Prostate gland (tissue), 2 donors: ENCODE results near the gene ZDHHC22. TPM values are rescaled to one million over a fixed set of nuclear protein-coding genes. Genes with fewer than 3 reads are reported as not detected.

Experiments used
- DNase-seq: peaks from one replicate; pipeline ENCODE4 v3.0.0-alpha.2; 2019; ENCODE audit warnings: low spot score
- H3K27ac ChIP-seq, 2 donors: fragments of 200-600 bp; sonication (generic); 2 replicates each; pipeline ENCODE4 v1.5.1; 2017 to 2019
- H3K27me3 ChIP-seq: fragments of 200-600 bp; sonication (generic); replicated peaks from 2 replicates; pipeline ENCODE4 v1.5.1; 2019; ENCODE audit not compliant: insufficient read depth
- H3K36me3 ChIP-seq, 2 donors: fragments of 200-600 bp; sonication (generic); 1 replicate in 1 of 2; 2 replicates in 1 of 2; pipeline versions ENCODE4 v1.5.1 to v1.8.1; 2017 to 2019
- H3K4me1 ChIP-seq: fragments of 200-600 bp; sonication (generic); replicated peaks from 2 replicates; pipeline ENCODE4 v1.5.1; 2019
- H3K4me3 ChIP-seq, 2 donors: fragments of 200-600 bp; sonication (generic); 2 replicates each; pipeline ENCODE4 v1.5.1; 2017 to 2019
- H3K9me3 ChIP-seq: fragments of 200-600 bp; sonication (generic); 2 replicates; pipeline ENCODE4 v1.5.1; 2017
- POLR2A ChIP-seq: fragments of 450-650 bp; IDR thresholded peaks from one replicate; pipeline ENCODE4 v1.6.1; 2016; ENCODE audit warnings: antibody characterized with exemption, mild to moderate bottlenecking
- POLR2AphosphoS5 ChIP-seq: sonication (generic); formaldehyde crosslinking; IDR thresholded peaks from one replicate; pipeline ENCODE4 v1.6.1; 2017; ENCODE audit warnings: antibody characterized with exemption
- WGBS: methylation state at CpG from one replicate; pipeline ENCODE4 v1.1.5; 2018; 5-methylcytosine and 5-hydroxymethylcytosine counted together
- intact Hi-C: fragments of 100-400 bp; cut with DNase I; formaldehyde crosslinking; loops from one replicate; pipeline ENCODE4 v1.14.2; 2022
- total RNA-seq, 2 donors: library from RNA; depleted of rRNA; stranded (reverse); fragments of >200 nt; gene quantifications; one replicate each; pipeline ENCODE4 v1.1.0, GENCODE V29; 2016
- TF ChIP-seq, protein P1 (sequence below), 4 experiments: fragments of 200-600 bp in 2 of 4; fragments of 450-650 bp in 2 of 4; sonication (generic) in 2 of 4; IDR thresholded peaks; 1 replicate in 3 of 4; 2 replicates in 1 of 4; pipeline ENCODE4 v1.5.1; 2016 to 2019; ENCODE audit warnings: antibody characterized with exemption in 4 of 4, mild to moderate bottlenecking in 2 of 4, moderate library complexity in 2 of 4

The ZDHHC22 gene
- total RNA-seq, 2 donors from 2014 or later, result 0.11 TPM; not detected in 1

DNA sequence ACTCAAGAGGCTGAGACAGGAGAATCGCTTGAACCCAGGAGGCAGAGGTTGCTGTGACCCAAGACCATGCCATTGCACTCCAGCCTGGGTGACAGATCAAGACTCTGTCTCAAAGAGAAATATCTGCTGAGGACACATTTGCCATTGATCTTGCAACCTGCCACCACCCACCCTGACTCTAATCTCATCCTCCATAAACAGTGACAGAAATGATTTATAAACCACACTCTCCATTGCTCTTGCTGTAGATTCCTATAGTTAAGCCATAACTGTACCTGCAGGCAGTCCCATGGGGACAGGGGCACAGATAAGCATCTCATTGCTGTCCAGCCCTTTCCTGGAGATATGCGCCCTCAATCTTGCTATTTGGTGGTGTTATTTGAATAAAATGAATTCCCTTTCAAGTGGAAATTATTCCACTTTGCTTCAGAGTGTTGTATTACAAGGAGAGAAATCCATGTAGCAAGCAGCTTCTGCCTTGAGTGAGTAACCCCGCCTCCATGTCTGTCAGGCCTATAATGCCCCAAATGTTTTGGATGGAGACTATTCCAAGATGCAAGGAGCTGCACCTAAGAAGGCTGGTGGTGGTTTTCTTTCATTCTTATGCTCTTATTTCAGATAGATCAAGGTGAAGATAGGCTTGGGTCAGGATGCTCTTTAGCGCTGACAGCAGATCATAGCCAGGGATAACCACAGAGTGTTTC lies 3.0 kb upstream of the ZDHHC22 start:
- no peak overlapping the region for H3K4me3 ChIP-seq
- H3K36me3 ChIP-seq, result no peaks in the 10 kb centered on the region
- H3K4me1 ChIP-seq, result peaks cover 7% of the 10 kb centered on the region
- intact Hi-C loops, result no loop called here
- DNase-seq, result no peak
- H3K27me3 ChIP-seq, result peaks cover 10% of the 10 kb centered on the region
- no peak for TF ChIP-seq POLR2A
- TF ChIP-seq POLR2AphosphoS5, result no peak
- TF ChIP-seq, protein P1, sequence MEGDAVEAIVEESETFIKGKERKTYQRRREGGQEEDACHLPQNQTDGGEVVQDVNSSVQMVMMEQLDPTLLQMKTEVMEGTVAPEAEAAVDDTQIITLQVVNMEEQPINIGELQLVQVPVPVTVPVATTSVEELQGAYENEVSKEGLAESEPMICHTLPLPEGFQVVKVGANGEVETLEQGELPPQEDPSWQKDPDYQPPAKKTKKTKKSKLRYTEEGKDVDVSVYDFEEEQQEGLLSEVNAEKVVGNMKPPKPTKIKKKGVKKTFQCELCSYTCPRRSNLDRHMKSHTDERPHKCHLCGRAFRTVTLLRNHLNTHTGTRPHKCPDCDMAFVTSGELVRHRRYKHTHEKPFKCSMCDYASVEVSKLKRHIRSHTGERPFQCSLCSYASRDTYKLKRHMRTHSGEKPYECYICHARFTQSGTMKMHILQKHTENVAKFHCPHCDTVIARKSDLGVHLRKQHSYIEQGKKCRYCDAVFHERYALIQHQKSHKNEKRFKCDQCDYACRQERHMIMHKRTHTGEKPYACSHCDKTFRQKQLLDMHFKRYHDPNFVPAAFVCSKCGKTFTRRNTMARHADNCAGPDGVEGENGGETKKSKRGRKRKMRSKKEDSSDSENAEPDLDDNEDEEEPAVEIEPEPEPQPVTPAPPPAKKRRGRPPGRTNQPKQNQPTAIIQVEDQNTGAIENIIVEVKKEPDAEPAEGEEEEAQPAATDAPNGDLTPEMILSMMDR (IDR thresholded peaks at IDR 0.05), result no peak
- H3K9me3 ChIP-seq, result no peaks in the 10 kb centered on the region
- 60% methylated on average over 4 of the region's 4 CpGs for WGBS
- no peak overlapping the region for H3K27ac ChIP-seq

DNA sequence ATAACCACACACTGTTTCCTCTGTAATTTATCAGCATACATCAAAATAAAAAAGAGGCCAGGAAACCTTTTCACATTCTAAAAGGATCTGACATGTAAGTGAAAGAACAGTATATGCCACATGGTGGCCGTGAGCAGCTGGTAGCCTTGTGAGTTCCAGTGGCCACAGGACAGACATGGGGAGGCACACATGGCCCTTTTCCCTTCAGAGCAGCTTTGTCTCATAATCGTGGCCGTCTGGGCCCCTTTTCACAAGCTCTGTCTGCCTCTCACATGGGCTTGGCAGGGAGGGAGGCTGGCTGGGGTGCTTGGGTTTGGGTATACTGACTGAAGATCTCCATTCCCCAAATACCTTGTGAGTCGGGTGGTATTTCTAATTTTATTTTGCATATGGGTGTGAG lies 1.5 kb upstream of the ZDHHC22 start:
- H3K27ac ChIP-seq, result no peak overlapping the region
- H3K4me1 ChIP-seq, result peaks cover 7% of the 10 kb centered on the region
- no peak overlapping the region for H3K4me3 ChIP-seq
- intact Hi-C loops, result no loop called here
- H3K9me3 ChIP-seq, result no peaks in the 10 kb centered on the region
- WGBS, result 21% methylated on average over 4 of the region's 4 CpGs
- peaks cover 19% of the 10 kb centered on the region for H3K27me3 ChIP-seq
- no peak for DNase-seq
- TF ChIP-seq POLR2A, result no peak
- TF ChIP-seq, protein P1 (IDR thresholded peaks at IDR 0.05), result no peak
- TF ChIP-seq POLR2AphosphoS5, result no peak
- H3K36me3 ChIP-seq, result no peaks in the 10 kb centered on the region

DNA sequence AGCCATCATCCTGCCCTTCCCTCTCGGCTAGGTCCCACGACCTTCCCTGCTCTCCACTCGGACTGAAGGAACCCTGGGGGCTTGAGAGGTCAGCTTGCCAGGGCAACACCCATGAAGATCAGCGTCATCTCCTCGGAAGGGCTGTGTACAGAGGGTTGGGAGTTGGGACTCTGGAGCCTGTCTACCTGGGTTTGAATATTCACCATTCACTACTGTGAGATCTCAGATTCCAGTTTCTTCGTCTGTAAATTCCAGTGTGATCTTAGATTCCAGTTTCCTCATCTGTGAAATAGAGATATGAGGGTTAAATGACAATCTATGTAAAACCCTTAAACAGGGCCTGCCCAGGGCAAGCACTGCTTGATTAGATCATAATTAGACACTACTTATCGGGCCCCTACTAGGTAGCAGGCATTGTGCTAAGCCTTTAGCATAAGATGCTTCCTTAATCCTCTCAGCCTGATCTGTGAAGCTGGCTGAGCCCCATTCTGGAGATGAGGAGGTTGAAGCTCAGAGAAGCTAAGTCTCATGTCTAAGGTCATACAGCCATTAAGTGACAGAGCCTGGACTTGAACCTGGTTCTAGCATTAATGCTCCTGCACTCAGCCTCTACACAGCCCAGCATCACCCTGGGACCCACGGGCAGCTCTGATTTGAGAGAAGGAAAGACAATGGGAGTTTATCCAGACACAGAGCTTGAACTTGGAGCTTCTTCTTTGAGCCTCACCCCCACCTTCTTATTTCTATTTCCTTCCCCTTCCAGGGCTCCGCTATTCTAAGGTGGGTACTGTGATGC lies 612 bp upstream of the ZDHHC22 start:
- WGBS, result 10% methylated on average over 9 of the region's 9 CpGs
- TF ChIP-seq POLR2A, result no peak
- TF ChIP-seq, protein P1 (IDR thresholded peaks at IDR 0.05), result no peak
- no peak for TF ChIP-seq POLR2AphosphoS5
- H3K4me3 ChIP-seq, result no peak overlapping the region
- H3K36me3 ChIP-seq, result no peaks in the 10 kb centered on the region
- DNase-seq, result no peak
- H3K4me1 ChIP-seq, result peaks cover 7% of the 10 kb centered on the region
- H3K27me3 ChIP-seq, result peaks cover 22% of the 10 kb centered on the region
- no peak overlapping the region for H3K27ac ChIP-seq
- intact Hi-C loops, result no loop called here
- H3K9me3 ChIP-seq, result no peaks in the 10 kb centered on the region

DNA sequence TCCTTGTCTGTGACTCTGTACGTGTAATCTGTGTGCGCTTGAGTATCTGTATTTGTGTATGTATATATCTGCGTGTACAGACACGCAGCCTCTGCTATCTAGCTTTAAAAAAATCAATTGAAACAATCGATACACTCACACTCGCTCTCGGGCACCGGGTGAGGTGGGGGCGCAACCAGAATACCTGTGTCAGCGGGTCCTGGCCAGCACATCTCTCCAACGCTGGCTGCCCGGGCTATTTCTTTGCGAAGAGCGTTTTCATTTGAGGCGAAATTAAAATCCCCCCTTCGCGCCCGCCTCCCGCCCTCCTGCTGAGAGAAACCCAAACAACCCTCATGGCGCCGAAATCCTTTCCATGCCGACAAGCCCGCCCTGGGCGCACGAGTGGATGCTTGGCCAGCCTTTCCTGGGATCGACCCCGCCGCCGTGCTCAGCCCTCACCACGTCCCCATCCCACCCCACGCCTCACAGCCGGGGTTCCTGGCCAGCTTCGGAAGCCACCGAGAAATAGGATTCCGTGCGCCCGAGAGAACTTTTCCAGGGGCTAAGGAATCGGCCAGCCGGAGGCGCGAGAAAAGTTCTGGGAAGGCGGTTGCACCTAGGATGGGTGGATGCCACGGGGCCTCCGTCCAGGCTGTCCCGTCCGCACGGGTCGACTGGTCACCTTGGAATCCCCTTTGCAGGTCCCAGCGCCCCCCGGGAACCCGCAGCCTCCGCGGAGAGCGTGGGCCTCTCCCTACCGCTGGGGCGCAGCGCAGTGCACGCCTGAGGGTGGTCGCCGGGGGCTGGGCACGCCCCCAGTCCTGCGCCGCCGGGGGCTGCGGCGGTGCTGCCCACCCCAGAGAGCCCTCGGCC lies 1.0 kb downstream of the ZDHHC22 start:
- WGBS, result 2% methylated on average over 67 of the region's 67 CpGs
- peak overlapping the region in 1 of 2 donors; percentile 30 for H3K4me3 ChIP-seq
- H3K27ac ChIP-seq, result no peak overlapping the region
- H3K4me1 ChIP-seq, result peaks cover 7% of the 10 kb centered on the region
- no peaks in the 10 kb centered on the region for H3K36me3 ChIP-seq
- no peak for DNase-seq
- peaks cover 22% of the 10 kb centered on the region for H3K27me3 ChIP-seq
- no peaks in the 10 kb centered on the region for H3K9me3 ChIP-seq
- TF ChIP-seq POLR2AphosphoS5 (no peak), POLR2A (no peak)
- TF ChIP-seq, protein P1 (IDR thresholded peaks at IDR 0.05), result no peak
- intact Hi-C loops, result no loop called here
